OCI-LY3 (cell line): ENCODE results near the gene MAK.
"Not testable (repeated sequence)": the region's sequence is repeated elsewhere in the genome, so short reads cannot be mapped to it uniquely, and the experiment has no call there.

Experiments used
- H2AFZ ChIP-seq: fragments of 200-600, 300-600 bp; shearing (Covaris generic); 2 replicates; pipeline ENCODE4 v1.6.0; 2014; ENCODE audit warnings: antibody characterized with exemption, low read depth, low read length
- H3K27ac ChIP-seq: fragments of 200-600, 300-600 bp; sonication (generic); 2 replicates; pipeline ENCODE4 v1.5.1; 2014; ENCODE audit warnings: mild to moderate bottlenecking, low read length, moderate library complexity, mixed read lengths
- H3K27me3 ChIP-seq: fragments of 200-600, 300-600 bp; sonication (generic); 2 replicates; pipeline ENCODE4 v1.6.1; 2014; ENCODE audit warnings: low read depth, low read length, mixed read lengths
- H3K36me3 ChIP-seq: fragments of 200-600, 300-600 bp; sonication (generic); replicated peaks from 2 replicates; pipeline ENCODE3; 2014; ENCODE audit warnings: low read depth, low read length, mixed read lengths
- H3K4me1 ChIP-seq: fragments of 300-600, 200-600 bp; sonication (generic); 2 replicates; pipeline ENCODE4 v1.6.1; 2014; ENCODE audit warnings: low read length, mixed read lengths
- H3K4me2 ChIP-seq: fragments of 200-600, 300-600 bp; sonication (generic); 2 replicates; pipeline ENCODE4 v1.6.1; 2014; ENCODE audit warnings: low read length, mixed read lengths
- H3K4me3 ChIP-seq: fragments of 300-600, 200-600 bp; sonication (generic); 2 replicates; pipeline ENCODE4 v1.5.1; 2014; ENCODE audit warnings: antibody characterized with exemption, mild to moderate bottlenecking, low read length, moderate library complexity
- H3K79me2 ChIP-seq: fragments of 300-600, 200-600 bp; shearing (Covaris generic); 2 replicates; pipeline ENCODE4 v1.6.1; 2014; ENCODE audit warnings: mild to moderate bottlenecking, low read length, mixed read lengths
- H3K9ac ChIP-seq: fragments of 300-600, 200-600 bp; shearing (Covaris generic); 2 replicates; pipeline ENCODE4 v1.6.0; 2014; ENCODE audit warnings: mild to moderate bottlenecking, low read length, moderate library complexity
- H3K9me3 ChIP-seq: fragments of 200-600, 300-600 bp; shearing (Covaris generic); 2 replicates; pipeline ENCODE4 v1.6.1; 2014; ENCODE audit warnings: low read length, mixed read lengths; ENCODE audit not compliant: insufficient read depth
- H4K20me1 ChIP-seq: fragments of 200-600, 300-600 bp; sonication (generic); 2 replicates; pipeline ENCODE4 v1.6.1; 2016; ENCODE audit warnings: low read length, mixed read lengths; ENCODE audit not compliant: insufficient read depth
- CTCF ChIP-seq: fragments of 200-600, 300-600 bp; sonication (generic); IDR thresholded peaks from 2 replicates; pipeline ENCODE4 v1.5.1; 2014; ENCODE audit warnings: antibody characterized with exemption, low read length, low read depth
- EZH2phosphoT487 ChIP-seq: fragments of 200-600 bp; shearing (Covaris generic); IDR thresholded peaks from 2 replicates; pipeline ENCODE4 v1.6.1; 2018; ENCODE audit warnings: antibody characterized with exemption, mixed run types, low read depth

Gene MAK

GRCh38 chr6:10756085-10756484 is 82.3 kb downstream of the MAK start:
- Histone ChIP-seq H3K27ac (no peak overlapping the region), H2AFZ (no peak overlapping the region), H3K9ac (no peak overlapping the region), H3K4me2 (no peak overlapping the region), H3K4me3 (no peak overlapping the region), H3K79me2 (no peaks in the 10 kb centered on the region; the same call in 1 of the 2 replicates), H3K27me3 (no peaks in the 10 kb centered on the region), H3K4me1 (no peaks in the 10 kb centered on the region), H3K9me3 (no peaks in the 10 kb centered on the region), H4K20me1 (no peaks in the 10 kb centered on the region), H3K36me3 (peaks cover 2% of the 10 kb centered on the region)
- no peak for TF ChIP-seq EZH2phosphoT487
- TF ChIP-seq CTCF = no peak

GRCh38 chr6:10751757-10752156 is 86.6 kb downstream of the MAK start:
- H3K9me3 ChIP-seq, H3K4me2 ChIP-seq, H3K36me3 ChIP-seq, H3K4me1 ChIP-seq, H3K9ac ChIP-seq, H4K20me1 ChIP-seq, H3K27ac ChIP-seq, H3K27me3 ChIP-seq, H2AFZ ChIP-seq, H3K4me3 ChIP-seq: not testable (repeated sequence)
- H3K79me2 ChIP-seq = peaks cover 24% of the 10 kb centered on the region

GRCh38 chr6:10750568-10750967 is 87.8 kb downstream of the MAK start:
- not testable (repeated sequence) for H3K9me3 ChIP-seq, H2AFZ ChIP-seq, H3K4me2 ChIP-seq, H3K4me3 ChIP-seq, H4K20me1 ChIP-seq, H3K36me3 ChIP-seq, H3K9ac ChIP-seq, H3K27ac ChIP-seq, H3K27me3 ChIP-seq
- Histone ChIP-seq H3K79me2 (peaks cover 24% of the 10 kb centered on the region), H3K4me1 (peaks cover 11% of the 10 kb centered on the region; the same call in 1 of the 2 replicates)

DNA sequence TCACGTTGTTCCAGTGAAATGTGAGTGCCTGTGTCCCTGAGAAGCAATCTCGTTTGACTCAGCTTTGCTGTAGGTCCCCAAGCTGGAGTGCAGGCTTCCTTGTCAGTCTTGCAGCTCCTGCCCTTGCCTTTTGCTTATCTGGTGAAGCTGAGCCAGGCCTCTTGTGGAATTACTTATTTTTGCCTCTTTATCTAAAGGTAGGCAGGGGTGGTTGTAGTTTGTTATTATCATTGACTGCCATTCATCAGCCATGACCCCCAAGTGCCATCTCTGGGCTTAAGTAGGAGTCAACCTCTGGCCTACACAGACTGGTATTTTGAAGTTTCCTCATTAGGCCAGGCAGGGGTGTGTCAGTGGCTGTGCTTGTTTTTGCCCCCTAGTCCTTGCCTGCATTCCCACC is 88.6 kb downstream of the MAK start:
- Histone ChIP-seq H3K4me1 (peaks cover 11% of the 10 kb centered on the region; the same call in 1 of the 2 replicates), H3K9ac (no peak overlapping the region), H3K4me3 (no peak overlapping the region), H3K79me2 (peaks cover 24% of the 10 kb centered on the region), H3K9me3 (no peaks in the 10 kb centered on the region), H2AFZ (no peak overlapping the region), H3K4me2 (no peak overlapping the region), H4K20me1 (no peaks in the 10 kb centered on the region), H3K27ac (no peak overlapping the region), H3K27me3 (no peaks in the 10 kb centered on the region), H3K36me3 (no peaks in the 10 kb centered on the region)
- TF ChIP-seq CTCF = no peak
- TF ChIP-seq EZH2phosphoT487 = no peak

DNA sequence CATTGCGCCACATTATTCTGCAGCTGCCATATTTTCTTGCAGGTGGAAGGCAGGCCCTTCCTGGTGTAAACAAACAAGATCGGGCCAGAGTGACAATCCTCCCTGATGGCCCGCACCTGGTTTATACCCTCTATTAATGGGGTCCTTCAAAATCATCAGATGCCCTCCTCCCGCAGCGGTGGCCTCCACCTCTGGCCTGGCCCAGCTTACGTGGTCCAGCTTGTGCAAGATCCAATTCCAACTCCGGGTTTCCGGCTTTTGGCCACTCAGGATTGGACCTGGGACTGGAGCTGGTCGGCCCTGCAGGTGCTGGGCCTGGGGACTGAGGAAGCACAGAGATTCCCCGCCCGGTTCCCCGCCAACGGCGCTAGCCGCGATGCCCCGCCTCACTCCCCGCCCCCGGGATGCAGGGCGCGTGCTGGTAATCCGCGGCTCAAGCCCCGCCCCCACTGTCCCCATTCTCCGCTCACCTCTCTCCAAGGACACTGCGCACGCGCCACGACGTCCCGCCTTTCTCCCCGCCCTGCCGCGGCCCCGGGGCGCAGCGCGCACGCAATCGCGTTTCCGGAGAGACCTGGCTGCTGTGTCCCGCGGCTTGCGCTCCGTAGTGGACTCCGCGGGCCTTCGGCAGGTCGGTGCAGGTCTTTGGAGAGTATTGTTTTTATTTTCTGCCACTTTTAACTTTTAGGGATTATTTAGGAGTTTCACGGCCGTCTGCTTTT is 90.9 kb downstream of the MAK start, which contains the start of gene TMEM14B:
TMEM14B (plus strand) TSS at position 555 of the 722 bp plus-strand sequence. CDS start 1,441 bp downstream, outside the sequence.
- H3K36me3 ChIP-seq = no peaks in the 10 kb centered on the region
- H4K20me1 ChIP-seq = no peaks in the 10 kb centered on the region
- H2AFZ ChIP-seq = peak within 1 kb of the TSS; percentile 48; the same call in 1 of the 2 replicates
- H3K9ac ChIP-seq = peak within 1 kb of the TSS; percentile 83
- peak within 1 kb of the TSS; percentile 71 for H3K4me2 ChIP-seq
- H3K9me3 ChIP-seq = no peaks in the 10 kb centered on the region
- peak within 1 kb of the TSS; percentile 86 for H3K4me3 ChIP-seq
- H3K27ac ChIP-seq = peak within 1 kb of the TSS; percentile 19; the same call in 1 of the 2 replicates
- peaks cover 11% of the 10 kb centered on the region; the same call in 1 of the 2 replicates for H3K4me1 ChIP-seq
- peaks cover 24% of the 10 kb centered on the region for H3K79me2 ChIP-seq
- H3K27me3 ChIP-seq = no peaks in the 10 kb centered on the region
- TF ChIP-seq CTCF = no peak
- TF ChIP-seq EZH2phosphoT487 = no peak
